Upper lobe of left lung (tissue), 6 donors: Measurements from ENCODE around the gene GPR143. TPM values are rescaled to one million over a fixed set of nuclear protein-coding genes. Genes with fewer than 3 reads are reported as not detected.
A peak's percentile ranks its signal among the peaks of the same experiment; 100 is the strongest.

ENCODE experiments used
- ATAC-seq, 2 donors: fragments of 200-7000 bp; cut with Tn5 transposase; one replicate each; pipeline ENCODE4 v1.9.1; 2022; ENCODE audit warnings: mild to moderate bottlenecking in 2 of 2, moderate library complexity in 2 of 2; ENCODE audit not compliant: low FRiP score in 2 of 2
- DNase-seq, 2 donors: peaks; one replicate each; pipeline ENCODE4 v3.0.0-alpha.2; 2019 to 2020
- H3K27ac ChIP-seq, 4 donors: fragments of 200-600 bp; sonication (generic); one replicate each; pipeline ENCODE4 v1.5.1; 2016 to 2019
- H3K27me3 ChIP-seq, 4 donors: fragments of 200-600 bp; sonication (generic); one replicate each; pipeline ENCODE4 v1.5.1; 2017 to 2019
- H3K36me3 ChIP-seq, 4 donors: fragments of 200-600 bp; sonication (generic); one replicate each; pipeline ENCODE4 v1.5.1; 2016 to 2019
- H3K4me1 ChIP-seq, 4 donors: fragments of 200-600 bp; sonication (generic); one replicate each; pipeline ENCODE4 v1.5.1; 2018 to 2019
- H3K4me3 ChIP-seq, 4 donors: fragments of 200-600 bp; sonication (generic); one replicate each; pipeline ENCODE4 v1.5.1; 2017 to 2019; ENCODE audit warnings: mild to moderate bottlenecking in 2 of 4, moderate library complexity in 1 of 4
- H3K9me3 ChIP-seq, 4 donors: fragments of 200-600 bp; sonication (generic); one replicate each; pipeline ENCODE4 v1.5.1; 2018 to 2019
- EP300 ChIP-seq, 4 donors: sonication (generic); formaldehyde crosslinking; IDR thresholded peaks; one replicate each; pipeline ENCODE4 v1.5.1; 2017; ENCODE audit warnings: antibody characterized with exemption in 4 of 4, control low read depth in 2 of 4
- POLR2A ChIP-seq, 4 donors: fragments of 450-650 bp; IDR thresholded peaks; one replicate each; pipeline ENCODE4 v1.5.1; 2016 to 2017; ENCODE audit warnings: antibody characterized with exemption in 4 of 4, mild to moderate bottlenecking in 2 of 4
- POLR2AphosphoS5 ChIP-seq, 2 donors: sonication (generic); formaldehyde crosslinking; IDR thresholded peaks; one replicate each; pipeline ENCODE4 v1.5.1; 2017; ENCODE audit warnings: antibody characterized with exemption in 2 of 2
- WGBS, 2 donors: methylation state at CpG; one replicate each; pipeline ENCODE4 v1.1.5; 2017 to 2018; 5-methylcytosine and 5-hydroxymethylcytosine counted together
- total RNA-seq, 6 donors: library from RNA; depleted of rRNA in 4 of 6; stranded (reverse); fragments of >200 nt in 4 of 6; gene quantifications; one replicate each; pipeline versions ENCODE4 v1.1.0 to v1.2.1, GENCODE V29; 2016 to 2021
- TF ChIP-seq, protein P1 (sequence below), 6 experiments: fragments of 450-650 bp in 4 of 6; fragments of 200-600 bp in 2 of 6; sonication (generic) in 2 of 6; IDR thresholded peaks; one replicate each; pipeline ENCODE4 v1.5.1; 2016 to 2019; ENCODE audit warnings: antibody characterized with exemption in 6 of 6
- donor health status: DM: no; HTN: no; CAD: no; lungs with moderate emphysema.
- donor health status: DM: no; HTN: yes; CAD: no; lungs with severe emphysema.

GPR143 gene
- total RNA-seq, 6 donors from 2014 or later = 0.33 to 2.1 (median 0.84) TPM; not detected in 1

DNA sequence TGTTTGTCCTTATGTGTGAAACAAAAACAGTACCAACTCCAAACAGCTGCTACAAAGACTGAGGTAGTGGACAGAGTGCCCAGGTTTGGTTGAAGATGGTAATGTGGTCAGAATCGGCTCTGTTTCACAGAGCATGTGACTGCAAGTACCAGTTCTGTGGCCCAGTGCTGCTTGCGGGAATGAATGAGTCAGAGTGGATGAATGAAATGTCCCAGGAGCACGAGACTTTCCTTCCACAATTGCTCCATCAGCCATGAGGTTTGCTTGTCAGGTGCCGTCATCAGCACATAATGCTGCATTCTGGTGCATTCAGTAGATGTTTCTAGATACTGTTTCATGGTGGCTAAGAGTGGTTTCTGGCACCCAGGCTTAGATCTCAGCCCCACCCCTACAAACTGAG, 84.2 kb downstream of the GPR143 start:
- Histone ChIP-seq H3K9me3 (no peaks in the 10 kb centered on the region), H3K36me3 (no peaks in the 10 kb centered on the region), H3K27ac (no peak overlapping the region), H3K4me3 (no peak overlapping the region), H3K4me1 (no peaks in the 10 kb centered on the region), H3K27me3 (no peaks in the 10 kb centered on the region)
- TF ChIP-seq EP300 (IDR thresholded peaks at IDR 0.05) (no peak), POLR2AphosphoS5 (IDR thresholded peaks at IDR 0.05) (no peak), POLR2A (IDR thresholded peaks at IDR 0.05) (no peak)
- TF ChIP-seq, protein P1, sequence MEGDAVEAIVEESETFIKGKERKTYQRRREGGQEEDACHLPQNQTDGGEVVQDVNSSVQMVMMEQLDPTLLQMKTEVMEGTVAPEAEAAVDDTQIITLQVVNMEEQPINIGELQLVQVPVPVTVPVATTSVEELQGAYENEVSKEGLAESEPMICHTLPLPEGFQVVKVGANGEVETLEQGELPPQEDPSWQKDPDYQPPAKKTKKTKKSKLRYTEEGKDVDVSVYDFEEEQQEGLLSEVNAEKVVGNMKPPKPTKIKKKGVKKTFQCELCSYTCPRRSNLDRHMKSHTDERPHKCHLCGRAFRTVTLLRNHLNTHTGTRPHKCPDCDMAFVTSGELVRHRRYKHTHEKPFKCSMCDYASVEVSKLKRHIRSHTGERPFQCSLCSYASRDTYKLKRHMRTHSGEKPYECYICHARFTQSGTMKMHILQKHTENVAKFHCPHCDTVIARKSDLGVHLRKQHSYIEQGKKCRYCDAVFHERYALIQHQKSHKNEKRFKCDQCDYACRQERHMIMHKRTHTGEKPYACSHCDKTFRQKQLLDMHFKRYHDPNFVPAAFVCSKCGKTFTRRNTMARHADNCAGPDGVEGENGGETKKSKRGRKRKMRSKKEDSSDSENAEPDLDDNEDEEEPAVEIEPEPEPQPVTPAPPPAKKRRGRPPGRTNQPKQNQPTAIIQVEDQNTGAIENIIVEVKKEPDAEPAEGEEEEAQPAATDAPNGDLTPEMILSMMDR (IDR thresholded peaks at IDR 0.05) = no peak
- 72 to 90% methylated on average over 3 to 4 of the region's 4 CpGs for WGBS, 2 donors
- DNase-seq (no peak), ATAC-seq (no peak)

DNA sequence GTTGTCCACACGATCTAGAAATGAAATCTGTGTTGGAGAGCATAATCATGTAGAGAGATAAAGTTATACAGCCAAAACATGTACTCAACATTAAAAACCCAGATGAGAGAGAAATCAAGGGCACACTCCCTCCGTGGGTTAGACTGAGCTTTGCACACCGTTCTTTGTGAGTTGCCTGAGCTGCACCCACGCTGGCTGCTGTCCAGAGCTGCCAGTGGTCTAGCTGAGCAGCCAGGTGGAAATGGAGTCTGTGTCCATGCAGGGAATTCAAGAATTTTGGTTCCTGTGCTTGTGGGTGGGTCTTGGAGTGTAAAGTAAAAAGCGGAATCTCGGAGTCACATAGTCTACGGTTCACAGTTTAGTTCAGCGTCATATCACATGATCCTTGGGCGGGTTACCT, 84.6 kb downstream of the GPR143 start:
- no peak for DNase-seq
- TF ChIP-seq POLR2A (IDR thresholded peaks at IDR 0.05) (no peak), POLR2AphosphoS5 (IDR thresholded peaks at IDR 0.05) (no peak)
- Histone ChIP-seq H3K9me3 (no peaks in the 10 kb centered on the region), H3K27me3 (no peaks in the 10 kb centered on the region), H3K27ac (no peak overlapping the region), H3K4me3 (no peak overlapping the region), H3K4me1 (no peaks in the 10 kb centered on the region), H3K36me3 (no peaks in the 10 kb centered on the region)
- 83 to 93% methylated on average over 8 to 9 of the region's 9 CpGs for WGBS, 2 donors
- ATAC-seq = no peak

DNA sequence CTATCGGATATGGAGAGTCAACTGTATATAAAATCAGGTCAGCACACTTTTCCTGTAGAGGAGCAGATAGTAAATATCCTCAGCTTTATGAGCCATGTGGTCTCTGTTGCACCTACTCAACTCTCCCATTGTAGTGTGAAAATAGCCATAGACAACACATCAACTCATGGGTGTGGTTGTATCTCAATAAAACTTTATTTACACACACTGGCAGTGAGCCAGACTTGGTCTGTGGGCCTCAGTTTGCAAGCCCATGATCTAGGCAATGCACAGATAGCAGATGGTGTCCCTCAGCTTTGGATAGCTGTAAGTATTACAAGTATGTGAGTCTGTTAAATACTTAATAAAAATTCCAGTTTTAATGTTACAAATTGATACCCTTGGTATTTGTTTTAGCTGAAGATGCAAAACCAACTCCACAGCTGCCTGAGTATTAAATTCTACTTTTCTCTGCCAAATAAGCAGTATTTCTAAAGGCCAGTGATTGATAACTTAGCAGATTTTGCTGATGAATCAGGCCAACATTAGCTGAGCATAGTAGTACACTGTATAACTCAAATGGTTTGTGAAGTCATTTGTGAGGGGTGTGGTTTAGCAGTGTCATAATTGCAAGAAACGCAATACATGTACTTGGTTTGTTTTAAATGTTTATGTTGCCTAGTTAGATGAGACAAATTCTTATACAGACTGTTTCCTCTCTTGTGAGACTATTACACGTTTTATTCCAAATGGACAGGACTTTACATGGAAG, 87.3 kb downstream of the GPR143 start:
- ATAC-seq = no peak
- no peak for DNase-seq
- Histone ChIP-seq H3K4me1 (no peaks in the 10 kb centered on the region), H3K9me3 (no peaks in the 10 kb centered on the region), H3K27ac (no peak overlapping the region), H3K36me3 (no peaks in the 10 kb centered on the region), H3K27me3 (no peaks in the 10 kb centered on the region), H3K4me3 (no peak overlapping the region)
- 77 to 83% methylated on average over 3 of the region's 3 CpGs for WGBS, 2 donors
- no peak for TF ChIP-seq POLR2A (IDR thresholded peaks at IDR 0.05)
- TF ChIP-seq POLR2AphosphoS5 (IDR thresholded peaks at IDR 0.05) = no peak
- TF ChIP-seq, protein P1 (IDR thresholded peaks at IDR 0.05) = no peak

DNA sequence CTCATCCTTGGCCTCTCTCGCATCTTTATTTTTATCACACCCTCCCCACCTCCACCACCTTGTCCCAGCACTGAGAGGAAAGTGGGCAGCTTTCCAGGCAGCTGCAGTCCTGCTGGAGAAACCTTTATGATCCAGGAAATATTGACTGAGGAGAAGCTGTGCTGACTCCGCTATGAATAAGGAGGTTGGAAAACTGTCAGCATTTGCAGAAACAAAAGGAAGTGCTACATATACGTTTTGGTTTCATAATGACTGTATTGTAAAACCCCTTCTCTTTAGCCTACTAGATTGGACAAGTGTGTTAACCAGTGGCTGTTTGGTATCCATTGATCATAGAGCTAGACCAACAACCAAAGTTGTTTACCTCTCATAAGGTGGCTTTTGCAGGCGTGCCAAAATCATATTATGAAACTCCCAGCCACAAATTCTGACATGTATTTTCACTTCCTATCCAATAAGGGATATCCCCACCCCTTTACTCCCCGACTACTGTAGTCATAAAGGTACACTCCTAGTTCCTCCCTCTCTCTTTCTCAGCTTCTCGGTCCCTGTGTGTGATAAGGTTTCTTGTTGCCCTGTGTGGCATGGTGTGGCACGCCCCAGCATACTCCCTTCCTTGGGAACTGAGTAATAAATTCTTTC, 88.4 kb downstream of the GPR143 start:
- Histone ChIP-seq H3K9me3 (no peaks in the 10 kb centered on the region), H3K4me3 (no peak overlapping the region), H3K27ac (no peak overlapping the region), H3K36me3 (no peaks in the 10 kb centered on the region), H3K27me3 (no peaks in the 10 kb centered on the region), H3K4me1 (no peaks in the 10 kb centered on the region)
- TF ChIP-seq EP300 (IDR thresholded peaks at IDR 0.05) = no peak
- TF ChIP-seq, protein P1 (IDR thresholded peaks at IDR 0.05) = no peak
- no peak for TF ChIP-seq POLR2A (IDR thresholded peaks at IDR 0.05)
- TF ChIP-seq POLR2AphosphoS5 (IDR thresholded peaks at IDR 0.05) = no peak
- ATAC-seq (peak in 1 of 2 donors; percentile 53), DNase-seq (no peak)
- 49 to 55% methylated on average over 7 of the region's 7 CpGs for WGBS, 2 donors

DNA sequence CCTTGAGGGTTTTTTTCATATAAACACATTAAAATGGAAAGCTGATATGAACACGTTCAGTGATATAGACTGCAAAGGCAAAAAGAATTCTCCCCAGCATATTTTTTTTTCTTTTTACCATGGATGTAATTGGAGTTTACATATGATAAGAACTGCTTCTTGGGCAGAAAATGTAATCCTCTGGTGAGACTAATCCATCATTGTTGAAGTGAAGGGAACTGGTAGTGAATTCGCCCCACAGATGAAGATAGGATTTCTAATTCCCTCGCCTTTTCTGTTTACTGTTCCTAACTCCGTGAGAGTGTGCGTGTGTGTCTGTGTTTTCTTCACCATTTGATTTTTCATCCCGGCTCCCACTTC, 88.9 kb downstream of the GPR143 start:
- Histone ChIP-seq H3K27ac (no peak overlapping the region), H3K4me1 (no peaks in the 10 kb centered on the region), H3K36me3 (no peaks in the 10 kb centered on the region), H3K27me3 (no peaks in the 10 kb centered on the region), H3K4me3 (no peak overlapping the region), H3K9me3 (no peaks in the 10 kb centered on the region)
- DNase-seq (no peak), ATAC-seq (no peak)
- TF ChIP-seq POLR2AphosphoS5 (IDR thresholded peaks at IDR 0.05) (no peak), POLR2A (IDR thresholded peaks at IDR 0.05) (no peak), EP300 (IDR thresholded peaks at IDR 0.05) (no peak)
- TF ChIP-seq, protein P1 (IDR thresholded peaks at IDR 0.05) = no peak
- WGBS, 2 donors = 67 to 69% methylated on average over 6 of the region's 6 CpGs
